Osteoblast (primary cell): ENCODE measurements around the gene GAK. TPM values are rescaled to one million over a fixed set of nuclear protein-coding genes. Genes with fewer than 3 reads are reported as not detected.

Experiments
- DNase-seq: peaks from one replicate; pipeline ENCODE4 v3.0.0; 2011; ENCODE audit warnings: low spot score, mixed read lengths; ENCODE audit not compliant: insufficient read length; ENCODE audit errors: missing footprints
- H2AFZ ChIP-seq: 2 replicates; pipeline ENCODE4 v1.6.0; 2011; ENCODE audit warnings: mild to moderate bottlenecking, low read length
- H3K27ac ChIP-seq: 2 replicates; pipeline ENCODE4 v1.5.1; 2011; ENCODE audit warnings: mild to moderate bottlenecking, low read depth, low read length, moderate library complexity
- H3K27me3 ChIP-seq: 2 replicates; pipeline ENCODE4 v1.6.0; 2012; ENCODE audit warnings: mild to moderate bottlenecking, control low read depth, inconsistent platforms, low read length, moderate library complexity; ENCODE audit not compliant: insufficient read depth
- H3K36me3 ChIP-seq: 2 replicates; pipeline ENCODE4 v1.5.1; 2011; ENCODE audit warnings: mild to moderate bottlenecking, low read length, control low read depth, moderate library complexity; ENCODE audit not compliant: insufficient read depth
- H3K4me1 ChIP-seq: 2 replicates; pipeline ENCODE4 v1.5.1; 2011; ENCODE audit warnings: mild to moderate bottlenecking, low read length, control low read depth, moderate library complexity; ENCODE audit not compliant: insufficient read depth
- H3K4me2 ChIP-seq: 2 replicates; pipeline ENCODE4 v1.6.0; 2011; ENCODE audit warnings: mild to moderate bottlenecking, low read length; ENCODE audit not compliant: insufficient read depth
- H3K4me3 ChIP-seq: fragments of 200-600 bp; sonication (generic); 3 replicates; pipeline ENCODE4 v1.5.1; 2012; ENCODE audit warnings: mild to moderate bottlenecking, low read length, inconsistent platforms; ENCODE audit not compliant: insufficient read depth
- H3K79me2 ChIP-seq: 2 replicates; pipeline ENCODE4 v1.6.0; 2012; ENCODE audit warnings: mild to moderate bottlenecking, low read length, control low read depth, inconsistent platforms; ENCODE audit not compliant: insufficient read depth
- H3K9me3 ChIP-seq: 2 replicates; pipeline ENCODE4 v1.5.1; 2011; ENCODE audit warnings: low read depth, low read length, control low read depth
- H4K20me1 ChIP-seq: 2 replicates; pipeline ENCODE4 v1.6.0; 2012; ENCODE audit warnings: mild to moderate bottlenecking, low read length, control low read depth; ENCODE audit not compliant: insufficient read depth
- CTCF ChIP-seq: IDR thresholded peaks from 2 replicates; pipeline ENCODE4 v1.5.1; 2011; ENCODE audit warnings: mild to moderate bottlenecking, low read depth, low read length, moderate library complexity; ENCODE audit errors: extremely low read depth
- total RNA-seq: library from RNA; depleted of rRNA; stranded (reverse); fragments of >200 nt; gene quantifications from 2 replicates; pipeline ENCODE4 v1.2.3, GENCODE V29; 2012

The GAK gene
- total RNA-seq, 1 donor, result 48.9 TPM

GRCh38 chr4:896216-896615, 35.9 kb downstream of the GAK start:
- no peak overlapping the region for H3K4me2 ChIP-seq
- H3K4me3 ChIP-seq, result no peak overlapping the region
- DNase-seq, result no peak
- H3K9me3 ChIP-seq, result no peaks in the 10 kb centered on the region
- H3K4me1 ChIP-seq, result no peaks in the 10 kb centered on the region
- TF ChIP-seq CTCF, result no peak
- H4K20me1 ChIP-seq, result peaks cover 12% of the 10 kb centered on the region
- no peaks in the 10 kb centered on the region for H3K27me3 ChIP-seq
- H2AFZ ChIP-seq, result no peak overlapping the region
- H3K36me3 ChIP-seq, result peaks cover 24% of the 10 kb centered on the region
- peaks cover 29% of the 10 kb centered on the region for H3K79me2 ChIP-seq
- no peak overlapping the region for H3K27ac ChIP-seq

DNA sequence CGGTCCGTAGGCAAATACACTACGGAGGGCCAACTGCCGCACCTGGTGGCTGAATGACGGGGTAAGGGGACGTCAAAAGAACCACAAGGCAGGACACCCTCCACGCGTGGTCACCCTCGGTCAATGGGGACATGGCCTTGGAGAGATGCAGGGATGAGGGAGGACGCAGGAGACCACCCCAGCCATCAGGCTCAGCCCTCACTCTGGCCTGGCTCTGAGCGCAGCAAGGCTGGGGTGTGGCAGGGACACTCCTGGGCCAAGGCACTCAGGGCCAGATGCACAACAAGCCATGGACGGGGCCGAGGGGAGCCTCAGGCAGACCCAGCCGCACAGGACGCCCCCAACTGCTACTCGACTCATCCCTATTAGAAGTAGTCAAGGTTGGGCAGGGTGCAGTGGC, 36.5 kb downstream of the GAK start:
- H3K36me3 ChIP-seq, result peaks cover 21% of the 10 kb centered on the region
- H4K20me1 ChIP-seq, result peaks cover 9% of the 10 kb centered on the region
- H3K79me2 ChIP-seq, result peaks cover 26% of the 10 kb centered on the region
- no peak for TF ChIP-seq CTCF
- H3K9me3 ChIP-seq, result no peaks in the 10 kb centered on the region
- no peak overlapping the region for H3K27ac ChIP-seq
- no peak for DNase-seq
- H3K27me3 ChIP-seq, result no peaks in the 10 kb centered on the region
- H3K4me1 ChIP-seq, result no peaks in the 10 kb centered on the region
- no peak overlapping the region for H2AFZ ChIP-seq
- no peak overlapping the region for H3K4me3 ChIP-seq
- H3K4me2 ChIP-seq, result no peak overlapping the region

DNA sequence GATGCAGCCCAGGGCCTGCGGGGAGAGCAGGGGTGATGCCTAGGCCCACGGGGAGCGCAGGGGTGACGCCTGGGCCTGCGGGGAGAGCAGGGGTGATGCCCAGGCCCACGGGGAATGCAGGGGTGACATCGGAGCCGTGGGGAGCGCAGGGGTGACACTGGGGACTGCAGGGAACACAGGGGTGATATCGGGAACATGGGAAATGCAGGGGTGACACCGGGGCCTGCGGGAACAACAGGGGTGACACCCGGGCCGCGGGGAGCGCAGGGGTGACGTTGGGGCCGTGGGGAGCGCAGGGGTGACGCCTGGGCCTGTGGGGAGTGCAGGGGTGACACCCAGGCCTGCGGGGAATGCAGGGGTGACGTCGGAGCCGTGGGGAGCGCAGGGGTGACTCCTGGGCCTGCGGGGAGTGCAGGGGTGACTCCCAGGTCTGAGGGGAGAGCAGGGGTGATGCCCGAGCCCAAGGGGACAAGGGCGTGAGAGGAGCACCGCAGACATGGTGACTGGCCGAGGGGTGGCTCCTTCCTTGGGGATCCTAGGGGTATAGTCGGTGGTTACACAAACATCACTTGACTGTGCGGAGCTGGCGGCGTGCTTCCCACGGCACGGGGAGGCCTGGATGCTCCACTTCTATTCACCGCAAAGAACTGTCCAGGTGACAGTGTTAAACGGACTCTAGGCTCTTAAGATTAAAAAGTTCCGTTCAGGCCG, 38.0 kb downstream of the GAK start:
- peaks cover 18% of the 10 kb centered on the region for H3K36me3 ChIP-seq
- H2AFZ ChIP-seq, result no peak overlapping the region
- peaks cover 11% of the 10 kb centered on the region for H3K79me2 ChIP-seq
- no peak overlapping the region for H3K27ac ChIP-seq
- no peaks in the 10 kb centered on the region for H3K4me1 ChIP-seq
- no peak overlapping the region for H3K4me3 ChIP-seq
- no peak overlapping the region for H3K4me2 ChIP-seq
- no peaks in the 10 kb centered on the region for H3K27me3 ChIP-seq
- no peaks in the 10 kb centered on the region for H3K9me3 ChIP-seq
- H4K20me1 ChIP-seq, result peaks cover 9% of the 10 kb centered on the region
- no peak for DNase-seq
- TF ChIP-seq CTCF, result no peak

DNA sequence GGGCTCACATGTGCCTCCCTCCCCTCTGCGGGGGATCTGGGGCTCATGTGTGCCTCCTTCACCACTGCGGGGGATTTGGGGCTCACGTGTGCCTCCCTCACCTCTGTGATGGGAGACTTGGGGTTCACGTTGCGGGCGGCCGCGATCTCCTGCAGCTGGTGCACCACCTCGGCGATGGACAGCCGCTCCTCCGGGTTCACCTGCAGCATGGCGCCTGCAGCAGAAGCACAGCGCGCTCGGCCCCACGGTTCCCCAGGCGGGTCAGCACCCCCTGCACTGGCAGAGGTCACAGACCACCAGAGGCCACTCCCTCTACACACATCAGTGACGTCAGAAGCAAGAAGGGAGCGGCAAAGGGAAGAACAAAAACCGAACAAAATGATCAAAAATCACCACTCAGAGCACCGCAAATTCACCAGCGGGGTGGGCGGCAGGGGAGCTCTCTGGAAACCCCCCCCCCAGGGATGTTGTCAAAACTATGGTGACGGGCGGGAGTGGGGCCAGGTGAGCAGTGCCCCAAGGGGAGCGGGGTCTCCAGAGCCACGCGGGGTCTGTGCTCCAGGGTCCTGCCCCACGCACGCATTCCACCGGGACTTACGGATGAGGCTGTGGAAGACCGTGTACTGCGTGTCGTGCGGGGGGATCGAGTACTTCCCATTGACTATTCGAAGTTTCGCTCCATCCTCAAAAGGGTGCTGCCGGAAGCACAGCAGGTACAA, 38.7 kb downstream of the GAK start:
- H4K20me1 ChIP-seq, result peaks cover 5% of the 10 kb centered on the region
- H3K79me2 ChIP-seq, result peaks cover 7% of the 10 kb centered on the region
- no peak overlapping the region for H2AFZ ChIP-seq
- no peak for DNase-seq
- no peaks in the 10 kb centered on the region for H3K9me3 ChIP-seq
- H3K27ac ChIP-seq, result no peak overlapping the region
- TF ChIP-seq CTCF, result no peak
- H3K27me3 ChIP-seq, result no peaks in the 10 kb centered on the region
- no peaks in the 10 kb centered on the region for H3K4me1 ChIP-seq
- H3K4me3 ChIP-seq, result no peak overlapping the region
- no peak overlapping the region for H3K4me2 ChIP-seq
- peaks cover 20% of the 10 kb centered on the region for H3K36me3 ChIP-seq
